Activated gamma-delta T cell treated with Interleukin-2 at 50 U/mL for 16 hours (primary cell): ENCODE measurements around the gene AUTS2.

Source experiments
- DNase-seq: peaks from one replicate; pipeline ENCODE4 v3.0.0-alpha.2; 2020

The AUTS2 gene

GRCh38 chr7:70410134-70410750, 812.0 kb downstream of the AUTS2 start:
- DNase-seq, result no peak

GRCh38 chr7:70414368-70414767, 816.1 kb downstream of the AUTS2 start:
- no peak for DNase-seq

- DNase-seq, result no peak
Observed at GRCh38 chr7:70415179-70415972, 817.1 kb downstream of the AUTS2 start.

GRCh38 chr7:70416347-70416985, 818.2 kb downstream of the AUTS2 start:
- no peak for DNase-seq

GRCh38 chr7:70416986-70417655, 818.8 kb downstream of the AUTS2 start:
- DNase-seq, result no peak

- no peak for DNase-seq
Observed at GRCh38 chr7:70419526-70420380, 821.5 kb downstream of the AUTS2 start.

GRCh38 chr7:70420381-70420662, 822.0 kb downstream of the AUTS2 start:
- no peak for DNase-seq

GRCh38 chr7:70421319-70421718, 823.0 kb downstream of the AUTS2 start:
- no peak for DNase-seq

- DNase-seq, result no peak
Observed at GRCh38 chr7:70426249-70426880, 828.1 kb downstream of the AUTS2 start.

- no peak for DNase-seq
Observed at GRCh38 chr7:70432567-70433001, 834.3 kb downstream of the AUTS2 start.

- no peak for DNase-seq
Observed at GRCh38 chr7:70434376-70434775, 836.1 kb downstream of the AUTS2 start.

- no peak for DNase-seq
Observed at GRCh38 chr7:70434821-70435220, 836.5 kb downstream of the AUTS2 start.

GRCh38 chr7:70435634-70436033, 837.4 kb downstream of the AUTS2 start:
- no peak for DNase-seq

GRCh38 chr7:70436790-70437350, 838.6 kb downstream of the AUTS2 start:
- no peak for DNase-seq

GRCh38 chr7:70439651-70440050, 841.4 kb downstream of the AUTS2 start:
- DNase-seq, result no peak

- no peak for DNase-seq
Observed at GRCh38 chr7:70446448-70447143, 848.3 kb downstream of the AUTS2 start.

GRCh38 chr7:70448312-70448906, 850.1 kb downstream of the AUTS2 start:
- no peak for DNase-seq

- no peak for DNase-seq
Observed at GRCh38 chr7:70450731-70451130, 852.5 kb downstream of the AUTS2 start.

- DNase-seq, result no peak
Observed at GRCh38 chr7:70455925-70456324, 857.6 kb downstream of the AUTS2 start.

- DNase-seq, result peak; percentile 6
Observed at GRCh38 chr7:70456719-70457118, 858.4 kb downstream of the AUTS2 start.

- DNase-seq, result no peak
Observed at GRCh38 chr7:70457482-70457881, 859.2 kb downstream of the AUTS2 start.
